Neural cell (in vitro differentiated cells): ENCODE measurements around the gene OR2S2. TPM values are rescaled to one million over a fixed set of nuclear protein-coding genes. Genes with fewer than 3 reads are reported as not detected.

ENCODE experiments used
- H2AFZ ChIP-seq: fragments of 200-600, 300-800 bp; sonication (generic), shearing (Covaris generic); 2 replicates; pipeline ENCODE4 v1.6.0; 2014; ENCODE audit warnings: low read depth, mild to moderate bottlenecking, antibody characterized with exemption, low read length, moderate library complexity
- H3F3A ChIP-seq: fragments of 200-600 bp; shearing (Covaris generic); 2 replicates; pipeline ENCODE4 v1.6.1; 2016; ENCODE audit warnings: mild to moderate bottlenecking, moderate library complexity, mixed read lengths, antibody characterized with exemption, low read length; ENCODE audit not compliant: insufficient read depth, poor library complexity, severe bottlenecking
- H3K27ac ChIP-seq: fragments of 200-600, 300-800 bp; sonication (generic), shearing (Covaris generic); 2 replicates; pipeline ENCODE4 v1.5.1; 2014; ENCODE audit warnings: mild to moderate bottlenecking, low read length, moderate library complexity
- H3K27me3 ChIP-seq: fragments of 300-800, 200-600 bp; sonication (generic), shearing (Covaris generic); 2 replicates; pipeline ENCODE4 v1.6.0; 2014; ENCODE audit warnings: mild to moderate bottlenecking, low read depth, low read length, moderate library complexity; ENCODE audit not compliant: insufficient read depth
- H3K36me3 ChIP-seq: fragments of 300-800, 200-600 bp; sonication (generic), shearing (Covaris generic); 2 replicates; pipeline ENCODE4 v1.5.1; 2014; ENCODE audit warnings: mild to moderate bottlenecking, antibody characterized with exemption, low read length, moderate library complexity; ENCODE audit not compliant: insufficient read depth
- H3K4me2 ChIP-seq: fragments of 300-800, 200-600 bp; sonication (generic), shearing (Covaris generic); 2 replicates; pipeline ENCODE4 v1.6.0; 2014; ENCODE audit warnings: mild to moderate bottlenecking, low read length
- H3K4me3 ChIP-seq: fragments of 300-800, 200-600 bp; sonication (generic), shearing (Covaris generic); 2 replicates; pipeline ENCODE4 v1.5.1; 2014; ENCODE audit warnings: mild to moderate bottlenecking, low read length, moderate library complexity
- H3K79me2 ChIP-seq: fragments of 200-600 bp; shearing (Covaris generic); replicated peaks from 2 replicates; pipeline ENCODE4 v1.6.0; 2014; ENCODE audit warnings: mild to moderate bottlenecking, low read length, moderate library complexity; ENCODE audit not compliant: insufficient read depth
- H3K9ac ChIP-seq: fragments of 300-800, 200-600 bp; sonication (generic), shearing (Covaris generic); 2 replicates; pipeline ENCODE4 v1.6.1; 2016; ENCODE audit warnings: mild to moderate bottlenecking, low read length, mixed read lengths
- H3K9me2 ChIP-seq: fragments of 200-600 bp; shearing (Covaris generic); 2 replicates; pipeline ENCODE4 v1.6.1; 2016; ENCODE audit warnings: mild to moderate bottlenecking, low read length, mixed read lengths; ENCODE audit not compliant: insufficient read depth
- H3K9me3 ChIP-seq: fragments of 200-600, 300-800 bp; sonication (generic), shearing (Covaris generic); 2 replicates; pipeline ENCODE4 v1.6.1; 2016; ENCODE audit warnings: mild to moderate bottlenecking, mixed run types, low read length, moderate library complexity, mixed read lengths
- H4K20me1 ChIP-seq: fragments of 200-600 bp; shearing (Covaris generic); 2 replicates; pipeline ENCODE4 v1.6.1; 2016; ENCODE audit warnings: mild to moderate bottlenecking, mixed run types; ENCODE audit not compliant: insufficient read depth
- EP300 ChIP-seq: fragments of 450-650 bp; conservative IDR thresholded peaks from 2 replicates; pipeline ENCODE4 v1.6.1; 2014; ENCODE audit warnings: antibody characterized with exemption, mild to moderate bottlenecking, moderate library complexity; ENCODE audit not compliant: poor library complexity, severe bottlenecking
- EZH2 ChIP-seq: fragments of 200-600, 300-800 bp; shearing (Covaris generic), sonication (generic); IDR thresholded peaks from 2 replicates; pipeline ENCODE4 v1.6.1; 2014; ENCODE audit warnings: antibody characterized with exemption, low read length, borderline replicate concordance, mild to moderate bottlenecking; ENCODE audit not compliant: insufficient read depth, poor library complexity, severe bottlenecking
- MXI1 ChIP-seq: fragments of 450-650 bp; conservative IDR thresholded peaks from 2 replicates; pipeline ENCODE4 v1.6.1; 2014; ENCODE audit warnings: antibody characterized with exemption, mild to moderate bottlenecking; ENCODE audit not compliant: poor library complexity, severe bottlenecking
- POLR2AphosphoS5 ChIP-seq: IDR thresholded peaks from 2 replicates; pipeline ENCODE4 v1.6.1; 2012
- RAD21 ChIP-seq: fragments of 450-650 bp; conservative IDR thresholded peaks from 2 replicates; pipeline ENCODE4 v1.6.1; 2014; ENCODE audit warnings: antibody characterized with exemption, mild to moderate bottlenecking, moderate library complexity
- SMC3 ChIP-seq: fragments of 450-650 bp; conservative IDR thresholded peaks from 2 replicates; pipeline ENCODE4 v1.6.1; 2014; ENCODE audit warnings: antibody characterized with exemption, mild to moderate bottlenecking, moderate library complexity; ENCODE audit not compliant: poor library complexity
- TAF1 ChIP-seq: IDR thresholded peaks from 2 replicates; pipeline ENCODE4 v1.6.1; 2012; ENCODE audit warnings: low read depth
- polyA plus RNA-seq: library from polyadenylated mRNA; depleted of rRNA; stranded (reverse); fragments of >200 nt; gene quantifications from 2 replicates; pipeline ENCODE4 v1.2.3, GENCODE V29; 2014
- TF ChIP-seq, protein P1 (sequence below): fragments of 450-650 bp; IDR thresholded peaks from 2 replicates; pipeline ENCODE4 v1.5.1; 2014; ENCODE audit warnings: antibody characterized with exemption, mild to moderate bottlenecking, moderate library complexity; ENCODE audit not compliant: poor library complexity, severe bottlenecking
- TF ChIP-seq, protein P2 (sequence below): IDR thresholded peaks from 2 replicates; pipeline ENCODE4 v1.6.1; 2012; ENCODE audit warnings: borderline replicate concordance

Gene OR2S2
- polyA plus RNA-seq, 1 donor from 2014 or later, result not detected

DNA sequence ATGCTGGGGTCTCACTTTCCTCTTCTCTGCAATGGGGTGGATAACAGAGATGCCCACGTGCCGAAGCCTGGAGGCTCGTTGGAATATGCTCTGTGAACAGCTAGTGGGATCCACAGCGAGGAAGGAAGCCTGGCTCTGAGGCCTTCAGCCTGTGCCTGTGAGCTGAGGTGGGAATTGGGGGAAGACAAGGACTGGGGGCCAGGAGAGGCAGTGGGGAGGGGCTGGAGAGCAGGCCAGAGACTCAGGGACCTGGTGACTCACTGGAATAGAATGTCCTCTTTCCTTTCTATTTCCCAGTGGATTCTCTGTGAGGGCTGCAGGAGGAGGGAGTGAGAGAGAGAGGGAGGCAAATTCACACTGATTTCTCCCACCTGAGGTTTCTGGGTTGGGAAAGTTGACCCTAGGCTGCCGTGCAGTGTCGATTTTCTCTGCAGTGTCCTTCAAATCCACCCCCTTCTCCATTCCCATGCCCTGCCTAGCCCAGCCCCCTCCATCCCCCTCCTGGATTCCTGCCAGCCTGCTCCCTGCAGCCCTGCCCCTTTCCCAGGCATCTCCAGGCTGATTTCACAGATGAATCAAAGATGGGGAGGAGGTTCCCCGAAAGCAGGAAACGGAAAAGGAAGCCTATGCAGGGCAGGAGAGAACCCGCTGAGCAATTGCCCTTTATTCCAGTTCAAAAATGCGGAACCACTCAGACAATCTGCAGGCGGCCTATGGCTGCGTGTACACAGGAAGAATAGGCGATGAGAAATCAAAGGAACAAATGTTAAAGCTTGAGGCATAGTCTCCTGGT is 50.0 kb downstream of the OR2S2 start:
- Histone ChIP-seq H3K27ac (no peak overlapping the region), H3K79me2 (no peaks in the 10 kb centered on the region), H3K9me2 (no peaks in the 10 kb centered on the region), H3K4me2 (no peak overlapping the region), H3K9me3 (no peaks in the 10 kb centered on the region), H3K27me3 (no peaks in the 10 kb centered on the region), H3K36me3 (no peaks in the 10 kb centered on the region), H2AFZ (no peak overlapping the region), H3F3A (no peaks in the 10 kb centered on the region), H4K20me1 (no peaks in the 10 kb centered on the region), H3K4me3 (no peak overlapping the region), H3K9ac (no peak overlapping the region)
- TF ChIP-seq, protein P1, sequence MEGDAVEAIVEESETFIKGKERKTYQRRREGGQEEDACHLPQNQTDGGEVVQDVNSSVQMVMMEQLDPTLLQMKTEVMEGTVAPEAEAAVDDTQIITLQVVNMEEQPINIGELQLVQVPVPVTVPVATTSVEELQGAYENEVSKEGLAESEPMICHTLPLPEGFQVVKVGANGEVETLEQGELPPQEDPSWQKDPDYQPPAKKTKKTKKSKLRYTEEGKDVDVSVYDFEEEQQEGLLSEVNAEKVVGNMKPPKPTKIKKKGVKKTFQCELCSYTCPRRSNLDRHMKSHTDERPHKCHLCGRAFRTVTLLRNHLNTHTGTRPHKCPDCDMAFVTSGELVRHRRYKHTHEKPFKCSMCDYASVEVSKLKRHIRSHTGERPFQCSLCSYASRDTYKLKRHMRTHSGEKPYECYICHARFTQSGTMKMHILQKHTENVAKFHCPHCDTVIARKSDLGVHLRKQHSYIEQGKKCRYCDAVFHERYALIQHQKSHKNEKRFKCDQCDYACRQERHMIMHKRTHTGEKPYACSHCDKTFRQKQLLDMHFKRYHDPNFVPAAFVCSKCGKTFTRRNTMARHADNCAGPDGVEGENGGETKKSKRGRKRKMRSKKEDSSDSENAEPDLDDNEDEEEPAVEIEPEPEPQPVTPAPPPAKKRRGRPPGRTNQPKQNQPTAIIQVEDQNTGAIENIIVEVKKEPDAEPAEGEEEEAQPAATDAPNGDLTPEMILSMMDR, result no peak
- no peak for TF ChIP-seq EP300
- TF ChIP-seq MXI1, result no peak
- TF ChIP-seq SMC3, result no peak
- TF ChIP-seq POLR2AphosphoS5, result no peak
- no peak for TF ChIP-seq RAD21
- TF ChIP-seq TAF1, result no peak
- no peak for TF ChIP-seq EZH2
- TF ChIP-seq, protein P2, sequence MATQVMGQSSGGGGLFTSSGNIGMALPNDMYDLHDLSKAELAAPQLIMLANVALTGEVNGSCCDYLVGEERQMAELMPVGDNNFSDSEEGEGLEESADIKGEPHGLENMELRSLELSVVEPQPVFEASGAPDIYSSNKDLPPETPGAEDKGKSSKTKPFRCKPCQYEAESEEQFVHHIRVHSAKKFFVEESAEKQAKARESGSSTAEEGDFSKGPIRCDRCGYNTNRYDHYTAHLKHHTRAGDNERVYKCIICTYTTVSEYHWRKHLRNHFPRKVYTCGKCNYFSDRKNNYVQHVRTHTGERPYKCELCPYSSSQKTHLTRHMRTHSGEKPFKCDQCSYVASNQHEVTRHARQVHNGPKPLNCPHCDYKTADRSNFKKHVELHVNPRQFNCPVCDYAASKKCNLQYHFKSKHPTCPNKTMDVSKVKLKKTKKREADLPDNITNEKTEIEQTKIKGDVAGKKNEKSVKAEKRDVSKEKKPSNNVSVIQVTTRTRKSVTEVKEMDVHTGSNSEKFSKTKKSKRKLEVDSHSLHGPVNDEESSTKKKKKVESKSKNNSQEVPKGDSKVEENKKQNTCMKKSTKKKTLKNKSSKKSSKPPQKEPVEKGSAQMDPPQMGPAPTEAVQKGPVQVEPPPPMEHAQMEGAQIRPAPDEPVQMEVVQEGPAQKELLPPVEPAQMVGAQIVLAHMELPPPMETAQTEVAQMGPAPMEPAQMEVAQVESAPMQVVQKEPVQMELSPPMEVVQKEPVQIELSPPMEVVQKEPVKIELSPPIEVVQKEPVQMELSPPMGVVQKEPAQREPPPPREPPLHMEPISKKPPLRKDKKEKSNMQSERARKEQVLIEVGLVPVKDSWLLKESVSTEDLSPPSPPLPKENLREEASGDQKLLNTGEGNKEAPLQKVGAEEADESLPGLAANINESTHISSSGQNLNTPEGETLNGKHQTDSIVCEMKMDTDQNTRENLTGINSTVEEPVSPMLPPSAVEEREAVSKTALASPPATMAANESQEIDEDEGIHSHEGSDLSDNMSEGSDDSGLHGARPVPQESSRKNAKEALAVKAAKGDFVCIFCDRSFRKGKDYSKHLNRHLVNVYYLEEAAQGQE, result no peak

Other genes starting within 250 kb of the OR2S2 start
- 7.1 and 9.0 TPM in 2 replicates for gene TLN1, start 226.0 kb downstream of the OR2S2 start, polyA plus RNA-seq
- gene CREB3, start 225.5 kb downstream of the OR2S2 start, polyA plus RNA-seq, result 88.4 and 92.9 TPM in 2 replicates
- gene GBA2, start 208.9 kb downstream of the OR2S2 start, polyA plus RNA-seq, result 102 and 113 TPM in 2 replicates
- 8.1 and 9.9 TPM in 2 replicates for gene RGP1, start 208.9 kb downstream of the OR2S2 start, polyA plus RNA-seq
- gene MSMP, start 203.9 kb downstream of the OR2S2 start, polyA plus RNA-seq, result not detected in 2 replicates
- 3.1 and 9.6 TPM in 2 replicates for gene NPR2, start 166.6 kb downstream of the OR2S2 start, polyA plus RNA-seq
- gene SPAG8, start 145.9 kb downstream of the OR2S2 start, polyA plus RNA-seq, result 2.9 and 4.2 TPM in 2 replicates
- 31.0 and 31.6 TPM in 2 replicates for gene HINT2, start 143.1 kb downstream of the OR2S2 start, polyA plus RNA-seq
- gene FAM221B, start 129.4 kb downstream of the OR2S2 start, polyA plus RNA-seq, result 0.09 TPM in 1 of 2 replicates, not detected in the other
- gene TMEM8B, start 128.9 kb downstream of the OR2S2 start, polyA plus RNA-seq, result 12.7 and 12.9 TPM in 2 replicates
- not detected in 2 replicates for gene OR13J1, start 87.8 kb downstream of the OR2S2 start, polyA plus RNA-seq
- 0.84 TPM in 1 of 2 replicates, not detected in the other for gene HRCT1, start 52.0 kb downstream of the OR2S2 start, polyA plus RNA-seq
- gene SPAAR, start 48.7 kb downstream of the OR2S2 start, polyA plus RNA-seq, result 0.35 TPM in 1 of 2 replicates, not detected in the other
- gene RECK, start 78.8 kb upstream of the OR2S2 start, polyA plus RNA-seq, result 6.9 and 10.2 TPM in 2 replicates
- 8.0 and 16.1 TPM in 2 replicates for gene GLIPR2, start 178.6 kb upstream of the OR2S2 start, polyA plus RNA-seq
- gene CCIN, start 211.2 kb upstream of the OR2S2 start, polyA plus RNA-seq, result not detected in 2 replicates
- gene CLTA, start 232.8 kb upstream of the OR2S2 start, polyA plus RNA-seq, result 420 and 461 TPM in 2 replicates